Activated naive CD8-positive, alpha-beta T cell treated with anti-CD3 and anti-CD28 coated beads, Interleukin-2, amount 50 U/mL, for 24 hours (primary cell): ENCODE data around the gene MDM4.
"Not testable (repeated sequence)": the region's sequence is repeated elsewhere in the genome, so short reads cannot be mapped to it uniquely, and the experiment has no call there.

Experiments
- ATAC-seq: fragments of 150-1000 bp; cut with Tn5 transposase; one replicate; pipeline ENCODE4 v1.10.0; 2021
- DNase-seq: peaks from one replicate; pipeline ENCODE4 v3.0.0; 2021
- H3K27ac Mint-ChIP-seq: one replicate; pipeline ENCODE4 v1.8.0; 2021; ENCODE audit warnings: mild to moderate bottlenecking, mixed read lengths
- H3K27me3 Mint-ChIP-seq: one replicate; pipeline ENCODE4 v1.8.0; 2021; ENCODE audit warnings: mixed read lengths
- H3K36me3 Mint-ChIP-seq: one replicate; pipeline ENCODE4 v1.8.0; 2021; ENCODE audit warnings: low read depth, mixed read lengths
- H3K4me1 Mint-ChIP-seq: one replicate; pipeline ENCODE4 v1.8.0; 2021; ENCODE audit warnings: mixed read lengths
- H3K4me3 Mint-ChIP-seq: one replicate; pipeline ENCODE4 v1.8.0; 2021; ENCODE audit warnings: mild to moderate bottlenecking, moderate library complexity, mixed read lengths
- H3K9me3 Mint-ChIP-seq: one replicate; pipeline ENCODE4 v1.8.0; 2021; ENCODE audit warnings: mixed read lengths

Gene MDM4

GRCh38 chr1:204569478-204569877 lies 53.3 kb downstream of the MDM4 start:
- Mint-ChIP-seq H3K36me3 (peaks cover 31% of the 10 kb centered on the region), H3K4me3 (no peak overlapping the region), H3K4me1 (peaks cover 22% of the 10 kb centered on the region), H3K27ac (no peak overlapping the region), H3K27me3 (no peaks in the 10 kb centered on the region), H3K9me3 (no peaks in the 10 kb centered on the region)
- no peak for DNase-seq
- no peak for ATAC-seq

GRCh38 chr1:204570021-204570420 lies 53.8 kb downstream of the MDM4 start:
- DNase-seq, H3K4me3 Mint-ChIP-seq, H3K9me3 Mint-ChIP-seq, H3K27me3 Mint-ChIP-seq, H3K27ac Mint-ChIP-seq, ATAC-seq: not testable (repeated sequence)
- peaks cover 16% of the 10 kb centered on the region for H3K4me1 Mint-ChIP-seq
- H3K36me3 Mint-ChIP-seq = peaks cover 28% of the 10 kb centered on the region

- Mint-ChIP-seq H3K4me3 (no peak overlapping the region), H3K27ac (no peak overlapping the region), H3K4me1 (peaks cover 5% of the 10 kb centered on the region), H3K9me3 (no peaks in the 10 kb centered on the region), H3K36me3 (peaks cover 25% of the 10 kb centered on the region), H3K27me3 (no peaks in the 10 kb centered on the region)
- DNase-seq (no peak), ATAC-seq (no peak)
Measured at GRCh38 chr1:204571128-204571527, 54.9 kb downstream of the MDM4 start.

GRCh38 chr1:204571631-204572030 lies 55.4 kb downstream of the MDM4 start:
- H3K36me3 Mint-ChIP-seq = peaks cover 25% of the 10 kb centered on the region
- peaks cover 2% of the 10 kb centered on the region for H3K4me1 Mint-ChIP-seq
- no peak overlapping the region for H3K4me3 Mint-ChIP-seq
- no peak for DNase-seq
- no peak overlapping the region for H3K27ac Mint-ChIP-seq
- ATAC-seq = no peak
- no peaks in the 10 kb centered on the region for H3K27me3 Mint-ChIP-seq
- no peaks in the 10 kb centered on the region for H3K9me3 Mint-ChIP-seq

GRCh38 chr1:204572923-204573922 lies 57.0 kb downstream of the MDM4 start:
- no peak for ATAC-seq
- no peaks in the 10 kb centered on the region for H3K9me3 Mint-ChIP-seq
- peaks cover 5% of the 10 kb centered on the region for H3K4me1 Mint-ChIP-seq
- DNase-seq = no peak
- H3K27me3 Mint-ChIP-seq = no peaks in the 10 kb centered on the region
- H3K27ac Mint-ChIP-seq = no peak overlapping the region
- no peak overlapping the region for H3K4me3 Mint-ChIP-seq
- H3K36me3 Mint-ChIP-seq = peaks cover 19% of the 10 kb centered on the region

GRCh38 chr1:204574016-204574864 lies 58.0 kb downstream of the MDM4 start:
- Mint-ChIP-seq H3K9me3 (no peaks in the 10 kb centered on the region), H3K4me1 (peaks cover 12% of the 10 kb centered on the region), H3K4me3 (no peak overlapping the region), H3K27me3 (no peaks in the 10 kb centered on the region), H3K27ac (no peak overlapping the region), H3K36me3 (peaks cover 16% of the 10 kb centered on the region)
- DNase-seq (no peak), ATAC-seq (no peak)

GRCh38 chr1:204574865-204575163 lies 58.6 kb downstream of the MDM4 start:
- H3K27me3 Mint-ChIP-seq = no peaks in the 10 kb centered on the region
- peaks cover 15% of the 10 kb centered on the region for H3K36me3 Mint-ChIP-seq
- peaks cover 15% of the 10 kb centered on the region for H3K4me1 Mint-ChIP-seq
- no peaks in the 10 kb centered on the region for H3K9me3 Mint-ChIP-seq
- no peak overlapping the region for H3K27ac Mint-ChIP-seq
- ATAC-seq (no peak), DNase-seq (no peak)
- no peak overlapping the region for H3K4me3 Mint-ChIP-seq

GRCh38 chr1:204575221-204576190 lies 59.3 kb downstream of the MDM4 start:
- ATAC-seq (no peak), DNase-seq (no peak)
- Mint-ChIP-seq H3K36me3 (peaks cover 11% of the 10 kb centered on the region), H3K27me3 (no peaks in the 10 kb centered on the region), H3K27ac (no peak overlapping the region), H3K9me3 (no peaks in the 10 kb centered on the region), H3K4me3 (no peak overlapping the region), H3K4me1 (peaks cover 19% of the 10 kb centered on the region)

GRCh38 chr1:204576422-204576821 lies 60.2 kb downstream of the MDM4 start:
- Mint-ChIP-seq H3K9me3 (no peaks in the 10 kb centered on the region), H3K4me3 (no peak overlapping the region), H3K27me3 (no peaks in the 10 kb centered on the region), H3K36me3 (peaks cover 7% of the 10 kb centered on the region), H3K27ac (no peak overlapping the region), H3K4me1 (peaks cover 19% of the 10 kb centered on the region)
- DNase-seq (no peak), ATAC-seq (no peak)

- H3K9me3 Mint-ChIP-seq = no peaks in the 10 kb centered on the region
- peaks cover 19% of the 10 kb centered on the region for H3K4me1 Mint-ChIP-seq
- ATAC-seq = no peak
- H3K27ac Mint-ChIP-seq = peak overlapping the region; percentile 86
- peaks cover 5% of the 10 kb centered on the region for H3K36me3 Mint-ChIP-seq
- no peak overlapping the region for H3K4me3 Mint-ChIP-seq
- no peaks in the 10 kb centered on the region for H3K27me3 Mint-ChIP-seq
- no peak for DNase-seq
Measured at GRCh38 chr1:204577794-204578478, 61.7 kb downstream of the MDM4 start.

GRCh38 chr1:204578867-204579664 lies 62.9 kb downstream of the MDM4 start:
- peak; percentile 70 for ATAC-seq
- H3K4me3 Mint-ChIP-seq = peak overlapping the region; percentile 56
- no peaks in the 10 kb centered on the region for H3K36me3 Mint-ChIP-seq
- H3K27me3 Mint-ChIP-seq = no peaks in the 10 kb centered on the region
- H3K4me1 Mint-ChIP-seq = peaks cover 19% of the 10 kb centered on the region
- DNase-seq = peak; percentile 21
- no peaks in the 10 kb centered on the region for H3K9me3 Mint-ChIP-seq
- peak overlapping the region; percentile 86 for H3K27ac Mint-ChIP-seq

GRCh38 chr1:204579681-204580080 lies 63.5 kb downstream of the MDM4 start:
- DNase-seq = no peak

GRCh38 chr1:204580862-204581261 lies 64.7 kb downstream of the MDM4 start:
- H3K4me1 Mint-ChIP-seq = peaks cover 19% of the 10 kb centered on the region
- no peaks in the 10 kb centered on the region for H3K27me3 Mint-ChIP-seq
- H3K9me3 Mint-ChIP-seq = no peaks in the 10 kb centered on the region
- no peak for DNase-seq
- no peak overlapping the region for H3K27ac Mint-ChIP-seq
- no peak overlapping the region for H3K4me3 Mint-ChIP-seq
- H3K36me3 Mint-ChIP-seq = no peaks in the 10 kb centered on the region
- ATAC-seq = no peak

More at GRCh38 chr1:204579681-204580080, 63.5 kb downstream of the MDM4 start:
- no peaks in the 10 kb centered on the region for H3K9me3 Mint-ChIP-seq
- no peak overlapping the region for H3K27ac Mint-ChIP-seq
- no peak for ATAC-seq
- H3K4me1 Mint-ChIP-seq = peaks cover 19% of the 10 kb centered on the region
- H3K27me3 Mint-ChIP-seq = no peaks in the 10 kb centered on the region
- no peak overlapping the region for H3K4me3 Mint-ChIP-seq
- H3K36me3 Mint-ChIP-seq = no peaks in the 10 kb centered on the region
